Heart left ventricle (tissue), 13 donors: ENCODE measurements around the gene WNK3.

ENCODE experiments used
- CTCF ChIP-seq, 12 donors: fragments of 200-600 bp; sonication (generic) in 4 of 12; IDR thresholded peaks; one replicate each; pipeline versions ENCODE4 v1.5.0 to v1.8.0; 2018 to 2022; ENCODE audit warnings: antibody characterized with exemption in 12 of 12, mild to moderate bottlenecking in 5 of 12
- POLR2A ChIP-seq, 2 donors: fragments of 450-650 bp; IDR thresholded peaks; one replicate each; pipeline ENCODE4 v1.6.1; 2017; ENCODE audit warnings: antibody characterized with exemption in 2 of 2, mild to moderate bottlenecking in 2 of 2, moderate library complexity in 2 of 2
- donor health status: ischemic (EF 13 %, LVEDD 7.1; RV severe dilation, severe dysfunction).
- donor health status: DM: no; HTN: yes; CAD: no.
- donor health status: DM: no; HTN: no; CAD: no.
- donor health status: ischemic (EF 25% LVEDD 6.9; RV normal size, moderate dysfunction).
- donor health status: ischemic (EF 25% LVEDD 5.7; RV mildly dilated, moderate dysfunction).
- donor health status: ischemic (EF 35%, LVEDD 5.7; RV mildly dilated, moderate dysfunction).
- donor health status: nonischemic (EF 11% LVEDD 7.7; RV severe dilation, severe dysfunction).
- donor health status: DM: yes; HTN: yes; CAD: no.
- donor health status: PGD.
- donor health status: ischemic (EF 29% LVEDD 5.4; RV normal size, mild dysfunction).
- donor health status: nonischemic (EF 23%, LVEDD 6.1; RV moderate dilation, normal function).

GRCh38 chrX:54352677-54353076 is 5.2 kb downstream of the WNK3 start:
- TF ChIP-seq POLR2A (IDR thresholded peaks at IDR 0.05) (no peak), CTCF (IDR thresholded peaks at IDR 0.05) (no peak)
